Measurements from ENCODE around the gene GSTA4.

GRCh38 chr6:52953911-52954839 is 40.9 kb downstream of the GSTA4 start:
- TF ChIP-seq POLR2AphosphoS5 (IDR thresholded peaks at IDR 0.05) (no peak), POLR2A (IDR thresholded peaks at IDR 0.05) (no peak), EP300 (IDR thresholded peaks at IDR 0.05) (no peak)
- TF ChIP-seq, protein P1, sequence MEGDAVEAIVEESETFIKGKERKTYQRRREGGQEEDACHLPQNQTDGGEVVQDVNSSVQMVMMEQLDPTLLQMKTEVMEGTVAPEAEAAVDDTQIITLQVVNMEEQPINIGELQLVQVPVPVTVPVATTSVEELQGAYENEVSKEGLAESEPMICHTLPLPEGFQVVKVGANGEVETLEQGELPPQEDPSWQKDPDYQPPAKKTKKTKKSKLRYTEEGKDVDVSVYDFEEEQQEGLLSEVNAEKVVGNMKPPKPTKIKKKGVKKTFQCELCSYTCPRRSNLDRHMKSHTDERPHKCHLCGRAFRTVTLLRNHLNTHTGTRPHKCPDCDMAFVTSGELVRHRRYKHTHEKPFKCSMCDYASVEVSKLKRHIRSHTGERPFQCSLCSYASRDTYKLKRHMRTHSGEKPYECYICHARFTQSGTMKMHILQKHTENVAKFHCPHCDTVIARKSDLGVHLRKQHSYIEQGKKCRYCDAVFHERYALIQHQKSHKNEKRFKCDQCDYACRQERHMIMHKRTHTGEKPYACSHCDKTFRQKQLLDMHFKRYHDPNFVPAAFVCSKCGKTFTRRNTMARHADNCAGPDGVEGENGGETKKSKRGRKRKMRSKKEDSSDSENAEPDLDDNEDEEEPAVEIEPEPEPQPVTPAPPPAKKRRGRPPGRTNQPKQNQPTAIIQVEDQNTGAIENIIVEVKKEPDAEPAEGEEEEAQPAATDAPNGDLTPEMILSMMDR (IDR thresholded peaks at IDR 0.05) = no peak
